Measurements from ENCODE around the gene TARS3.

The TARS3 gene

GRCh38 chr15:101619615-101619865 is 104.7 kb downstream of the TARS3 start:
- DNase-seq: no peak

- DNase-seq: no peak
Measured at GRCh38 chr15:101618851-101619614, 105.2 kb downstream of the TARS3 start.

DNA sequence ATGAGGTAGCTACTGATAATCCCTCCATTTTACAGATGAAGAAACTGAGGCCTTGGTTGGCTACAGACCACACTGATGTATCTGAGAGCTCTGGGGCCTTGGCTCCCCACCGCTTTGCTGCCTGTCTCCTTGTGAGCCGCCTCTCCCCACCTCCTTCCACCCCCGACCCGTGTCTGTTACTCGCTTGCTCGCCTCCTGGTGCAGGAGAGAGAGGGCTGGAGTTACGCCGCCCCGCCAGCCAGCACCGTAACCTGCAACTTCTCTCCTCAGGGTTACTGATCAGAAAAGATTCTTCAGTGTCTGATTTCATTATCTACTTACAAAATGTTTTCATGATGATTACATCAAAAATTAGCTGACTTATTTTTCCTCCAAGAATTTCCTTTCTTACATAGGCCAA is 106.2 kb downstream of the TARS3 start:
- DNase-seq: no peak

GRCh38 chr15:101617390-101617965 is 106.8 kb downstream of the TARS3 start:
- DNase-seq: no peak

- DNase-seq: no peak
Measured at GRCh38 chr15:101615986-101616848, 108.1 kb downstream of the TARS3 start.

DNA sequence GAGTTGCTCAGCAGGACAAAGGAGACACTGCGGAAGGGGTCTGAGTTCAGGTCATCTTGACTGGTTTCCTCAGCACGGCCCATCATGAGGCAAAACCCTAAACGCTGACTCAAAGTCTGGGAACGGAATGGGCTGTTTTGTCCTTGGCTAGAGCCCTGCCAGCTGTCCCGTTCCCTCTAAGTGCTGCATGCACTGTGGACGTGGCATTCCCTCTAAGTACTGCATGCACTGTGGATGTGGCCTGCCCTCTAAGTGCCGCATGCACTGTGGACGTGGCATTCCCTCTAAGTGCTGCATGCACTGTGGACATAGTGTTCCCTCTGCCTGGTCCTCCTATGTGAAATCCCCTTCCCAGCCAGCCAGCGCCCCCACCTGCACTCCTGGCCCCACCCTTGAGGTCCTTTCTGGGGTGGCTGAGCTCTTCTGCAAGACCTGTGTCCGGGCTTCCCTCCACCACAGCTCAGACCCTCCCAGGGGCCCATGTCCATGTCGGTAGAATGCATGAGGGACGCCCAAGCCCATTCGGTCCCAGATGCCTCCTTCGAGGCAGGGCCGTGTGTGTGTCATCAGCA is 108.8 kb downstream of the TARS3 start:
- DNase-seq: no peak

DNA sequence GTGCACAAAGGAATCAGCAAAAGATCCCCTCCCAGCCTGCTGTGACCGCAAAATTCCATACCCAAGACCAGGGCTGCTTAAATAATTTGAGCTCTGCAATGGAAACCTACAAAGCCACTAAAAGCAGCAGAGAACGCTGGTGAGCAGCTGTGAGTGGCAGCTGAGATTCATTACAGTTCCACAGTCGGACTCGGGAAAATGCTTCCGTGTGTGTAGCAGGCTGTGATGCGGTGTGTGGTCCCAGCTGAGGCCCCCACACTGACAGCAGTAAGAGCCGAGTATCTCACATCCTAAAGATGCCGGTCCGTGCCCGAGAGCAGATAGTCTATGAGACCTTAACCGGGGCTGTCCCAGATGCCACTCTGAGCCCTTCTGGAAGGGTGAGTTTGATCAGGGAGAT is 109.5 kb downstream of the TARS3 start:
- DNase-seq: no peak

- DNase-seq: no peak
Measured at GRCh38 chr15:101614001-101614585, 110.2 kb downstream of the TARS3 start.

DNA sequence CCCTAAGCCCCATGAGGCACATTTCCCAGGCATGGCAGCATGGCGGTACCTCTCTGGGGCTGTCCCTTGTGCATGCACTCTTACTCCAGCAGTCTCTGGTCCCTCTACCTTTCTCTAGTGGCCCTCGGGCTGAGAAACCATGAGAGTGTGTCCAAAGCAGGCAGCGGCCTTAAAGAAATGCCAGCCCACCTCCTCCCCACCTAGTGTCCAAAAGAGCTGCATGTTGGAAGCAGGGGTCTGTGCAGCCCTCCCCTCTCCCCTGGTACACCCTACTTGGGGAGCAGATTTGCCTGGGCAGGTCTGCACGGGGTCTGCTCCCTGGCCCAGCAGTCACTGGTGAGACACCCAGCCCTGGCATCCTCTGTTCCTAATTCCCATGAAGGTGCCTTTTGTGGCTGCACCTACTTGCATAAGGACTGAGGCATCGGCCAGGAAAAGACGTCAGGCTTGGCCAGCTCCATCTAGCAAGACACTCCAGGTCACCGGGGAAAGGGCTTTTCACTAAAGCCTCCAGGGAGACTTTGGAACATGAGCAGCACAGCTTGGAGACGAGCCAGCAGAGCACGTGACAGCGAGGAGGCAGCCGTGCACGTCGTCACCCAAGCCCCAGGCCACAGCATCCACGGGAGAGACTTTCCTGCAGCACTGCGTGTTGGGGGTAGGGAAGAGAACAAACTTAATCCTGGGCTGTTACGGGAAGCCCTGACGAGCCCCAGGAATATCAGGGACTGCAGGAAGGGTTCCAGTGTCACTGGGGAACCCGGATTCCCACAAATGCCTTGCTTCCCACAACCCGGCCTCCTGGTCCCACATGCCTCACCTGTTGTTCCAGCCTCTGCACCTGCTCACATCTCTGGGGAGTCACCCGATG is 110.9 kb downstream of the TARS3 start:
- DNase-seq: no peak

DNA sequence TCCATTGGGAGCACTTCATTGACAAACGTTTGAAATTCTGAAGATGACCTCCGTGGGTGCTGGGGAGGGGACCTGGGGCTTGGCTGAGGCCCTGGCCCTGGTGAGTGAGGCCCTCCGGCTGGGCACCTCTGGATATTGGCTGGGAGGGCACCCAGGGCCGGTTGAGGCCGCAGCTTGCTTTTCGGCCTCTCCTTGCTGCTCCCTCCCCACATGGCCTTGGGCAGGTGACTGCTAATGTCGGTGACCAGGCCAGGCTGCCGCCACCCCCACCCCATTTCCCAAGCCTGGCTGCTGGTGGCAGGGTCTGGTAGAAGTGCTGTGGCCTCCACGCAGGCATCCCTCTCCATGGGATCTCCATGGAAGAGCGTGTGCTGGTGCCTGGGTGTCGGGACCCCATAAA is 111.6 kb downstream of the TARS3 start:
- DNase-seq: no peak

GRCh38 chr15:101611580-101612299 is 112.5 kb downstream of the TARS3 start:
- no peak for DNase-seq

DNA sequence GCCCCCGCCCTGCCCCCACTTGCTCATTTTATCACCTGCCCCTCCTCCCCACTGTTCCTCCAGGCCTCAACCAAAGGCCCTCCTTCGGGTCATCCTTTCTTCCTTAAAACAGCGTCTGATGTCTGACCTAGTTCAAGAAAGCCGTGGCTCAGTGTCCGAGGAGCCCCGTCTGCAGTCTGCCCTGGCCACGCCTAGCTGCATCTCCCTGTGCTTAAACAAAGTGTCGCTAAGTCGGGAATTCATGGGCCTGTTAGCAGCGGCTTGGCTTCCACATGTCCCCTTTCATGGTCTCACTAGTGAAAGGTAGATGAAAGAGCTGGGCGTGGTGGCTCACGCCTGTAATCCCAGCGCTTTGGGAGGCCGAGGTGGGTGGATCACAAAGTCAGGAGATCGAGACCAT is 113.3 kb downstream of the TARS3 start:
- DNase-seq: no peak

- DNase-seq: no peak
Measured at GRCh38 chr15:101610611-101611000, 113.7 kb downstream of the TARS3 start.

DNA sequence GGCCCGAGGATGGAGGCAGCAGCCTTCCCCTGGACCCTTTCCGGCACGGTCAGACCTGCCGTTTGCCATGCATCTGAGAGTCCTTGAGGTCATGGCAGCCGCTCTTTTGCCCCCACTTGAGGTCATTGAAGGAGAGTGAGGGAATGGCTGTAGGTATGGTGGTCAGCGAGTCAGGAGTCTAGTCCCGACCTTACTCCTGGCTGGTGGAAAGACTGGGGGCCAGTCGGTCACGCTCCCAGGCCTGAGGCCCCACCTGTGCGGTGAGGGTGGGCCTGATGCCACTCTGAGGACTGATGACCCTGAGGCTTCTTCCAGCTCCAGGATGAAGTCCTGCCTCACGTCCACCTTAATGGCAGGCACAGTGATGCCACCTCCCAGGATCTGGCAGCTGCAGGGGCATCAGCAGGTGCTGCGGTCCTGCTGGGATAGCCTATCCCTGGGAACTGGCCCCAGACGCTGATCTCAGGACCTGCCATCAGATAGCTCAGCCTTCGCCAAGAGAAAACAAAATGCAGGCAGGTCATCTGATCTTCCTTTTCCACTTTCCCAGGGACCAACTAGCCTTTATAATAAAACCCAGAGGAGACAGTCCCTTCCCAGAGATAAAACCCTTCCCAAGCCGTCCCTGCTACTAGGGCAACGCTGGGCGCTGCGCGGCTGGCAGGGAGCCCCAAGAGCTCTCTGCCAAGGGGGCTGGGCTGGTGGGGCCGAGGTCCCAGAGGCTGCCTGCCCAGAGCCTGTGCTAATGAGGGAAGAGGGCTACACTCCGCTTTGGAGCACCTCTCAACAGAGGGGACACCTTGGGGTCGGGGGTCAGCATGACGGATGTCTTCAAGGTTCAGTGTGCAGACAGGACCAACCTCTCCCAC is 114.3 kb downstream of the TARS3 start:
- no peak for DNase-seq

- DNase-seq: no peak
Measured at GRCh38 chr15:101608201-101608600, 116.1 kb downstream of the TARS3 start.

DNA sequence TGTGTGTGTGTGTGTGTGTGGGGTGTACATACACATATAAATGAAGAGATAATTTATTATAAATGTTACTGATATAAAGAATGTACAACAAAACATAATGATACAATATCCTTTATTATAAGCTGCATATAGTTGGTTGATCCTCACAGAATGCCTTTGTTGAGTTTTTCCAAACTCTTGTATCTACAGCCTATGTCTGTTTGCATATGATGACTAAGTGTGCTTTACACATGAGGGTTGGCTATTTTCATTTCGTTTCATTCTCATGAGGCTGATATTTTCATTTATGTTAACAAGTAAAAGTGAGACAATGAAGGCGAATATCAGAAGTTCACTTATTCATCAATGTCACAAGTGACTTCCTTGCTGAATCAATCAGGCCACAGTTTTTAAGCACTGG is 117.2 kb downstream of the TARS3 start:
- DNase-seq: no peak

DNA sequence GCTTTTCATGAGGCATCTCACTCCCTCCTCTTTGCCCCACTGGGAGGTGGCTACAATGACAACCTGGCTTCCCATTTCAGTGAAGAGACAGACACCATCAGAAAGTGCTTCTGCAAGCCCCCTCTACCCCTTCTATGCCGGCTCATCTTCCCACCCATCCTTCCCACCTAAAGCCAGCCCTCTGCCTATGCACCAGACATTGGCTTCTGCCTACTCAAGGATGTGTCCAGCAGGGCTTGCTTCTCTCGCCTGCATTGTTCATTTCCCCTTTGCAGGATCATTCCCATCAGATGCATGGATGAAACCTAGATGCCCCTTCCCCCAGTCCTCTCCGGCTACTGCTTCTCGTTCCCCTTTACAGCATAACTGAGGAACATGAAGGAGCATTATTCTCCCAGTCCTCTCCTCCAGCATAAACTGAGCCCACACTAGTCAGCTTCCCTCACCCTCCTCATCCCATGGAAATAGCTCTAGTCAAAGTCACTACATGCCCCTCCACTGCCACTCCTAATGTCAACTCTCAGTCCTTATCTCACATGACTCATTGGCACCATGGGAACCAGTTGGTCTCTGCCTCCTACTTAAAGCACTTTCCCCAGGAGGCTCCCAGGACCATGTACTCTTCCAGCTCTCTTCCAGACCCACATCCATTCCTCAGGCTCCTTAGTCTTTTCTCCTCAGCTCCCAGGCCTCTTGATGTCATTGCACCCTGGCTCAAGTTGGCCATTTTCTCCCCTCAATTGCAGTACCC is 120.0 kb downstream of the TARS3 start:
- no peak for DNase-seq

All from stimulated activated CD4-positive, alpha-beta T cell treated with anti-CD3 and anti-CD28 coated beads, Interleukin-12 subunit alpha, Interleukin-12 subunit beta, amount 100 ng/mL, for 4 hours (primary cell).